PC-9 (cell line): ENCODE data around the gene MAP3K5.

Experiments
- EZH2 ChIP-seq: fragments of 200-600 bp; sonication (generic); IDR thresholded peaks from 2 replicates; pipeline ENCODE4 v1.8.0; 2017; ENCODE audit warnings: antibody characterized with exemption, low read depth
- TF ChIP-seq, protein P1 (sequence below): fragments of 200-600 bp; sonication (generic); conservative IDR thresholded peaks from 2 replicates; pipeline ENCODE4 v1.6.1; 2017; ENCODE audit warnings: mixed run types, antibody characterized with exemption, mild to moderate bottlenecking, moderate library complexity

DNA sequence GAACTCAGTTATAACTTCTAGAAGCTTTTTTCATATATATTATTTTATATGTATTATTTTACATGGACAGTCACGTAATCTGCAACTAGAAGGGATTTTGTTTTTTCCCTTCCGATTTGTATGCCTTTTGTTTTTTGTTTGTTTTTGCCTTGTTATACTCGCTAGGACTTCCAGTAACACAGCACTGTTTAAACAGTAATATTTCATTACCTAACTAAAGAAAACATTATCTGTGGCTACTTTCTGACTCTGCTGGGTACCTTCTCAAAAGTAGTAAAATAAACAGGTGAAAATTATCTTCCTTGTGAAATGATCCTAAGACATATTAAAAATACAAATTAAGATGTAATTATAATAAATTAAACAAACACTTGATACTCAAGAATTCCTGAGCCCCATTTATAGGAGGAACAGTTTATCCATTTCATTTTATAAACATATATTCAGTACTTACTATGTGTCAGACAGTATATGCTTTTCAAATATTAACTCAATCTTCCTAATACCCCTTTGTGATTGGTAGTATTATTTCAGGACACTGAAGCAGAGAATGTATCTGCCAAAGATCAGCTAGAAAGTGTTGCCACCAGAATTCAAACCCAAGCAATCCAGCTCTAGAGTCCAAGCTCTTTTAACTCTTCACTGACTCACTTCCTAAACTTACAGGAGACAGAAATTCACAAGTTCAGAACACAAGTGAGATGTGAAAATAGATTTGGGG lies 65.3 kb downstream of the MAP3K5 start:
- TF ChIP-seq, protein P1, sequence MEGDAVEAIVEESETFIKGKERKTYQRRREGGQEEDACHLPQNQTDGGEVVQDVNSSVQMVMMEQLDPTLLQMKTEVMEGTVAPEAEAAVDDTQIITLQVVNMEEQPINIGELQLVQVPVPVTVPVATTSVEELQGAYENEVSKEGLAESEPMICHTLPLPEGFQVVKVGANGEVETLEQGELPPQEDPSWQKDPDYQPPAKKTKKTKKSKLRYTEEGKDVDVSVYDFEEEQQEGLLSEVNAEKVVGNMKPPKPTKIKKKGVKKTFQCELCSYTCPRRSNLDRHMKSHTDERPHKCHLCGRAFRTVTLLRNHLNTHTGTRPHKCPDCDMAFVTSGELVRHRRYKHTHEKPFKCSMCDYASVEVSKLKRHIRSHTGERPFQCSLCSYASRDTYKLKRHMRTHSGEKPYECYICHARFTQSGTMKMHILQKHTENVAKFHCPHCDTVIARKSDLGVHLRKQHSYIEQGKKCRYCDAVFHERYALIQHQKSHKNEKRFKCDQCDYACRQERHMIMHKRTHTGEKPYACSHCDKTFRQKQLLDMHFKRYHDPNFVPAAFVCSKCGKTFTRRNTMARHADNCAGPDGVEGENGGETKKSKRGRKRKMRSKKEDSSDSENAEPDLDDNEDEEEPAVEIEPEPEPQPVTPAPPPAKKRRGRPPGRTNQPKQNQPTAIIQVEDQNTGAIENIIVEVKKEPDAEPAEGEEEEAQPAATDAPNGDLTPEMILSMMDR: no peak
- no peak for TF ChIP-seq EZH2
